Thoracic aorta (tissue), 2 donors: ENCODE measurements around the gene IL17F. TPM values are rescaled to one million over a fixed set of nuclear protein-coding genes. Genes with fewer than 3 reads are reported as not detected.

Experiments used
- ATAC-seq: fragments of 150-250 bp; one replicate; pipeline ENCODE4 v1.8.0; 2017; ENCODE audit warnings: low read depth; ENCODE audit not compliant: insufficient number of reproducible peaks, low FRiP score
- DNase-seq: peaks from one replicate; pipeline ENCODE4 v3.0.0-alpha.2; 2020; ENCODE audit warnings: low spot score
- H3K27ac ChIP-seq, 2 donors: fragments of 200-600 bp; sonication (generic); 1 replicate in 1 of 2; 2 replicates in 1 of 2; pipeline ENCODE4 v1.5.1; 2016; ENCODE audit warnings: mild to moderate bottlenecking in 2 of 2, moderate library complexity in 2 of 2
- H3K27me3 ChIP-seq: fragments of 200-600 bp; sonication (generic); replicated peaks from 2 replicates; pipeline ENCODE4 v1.6.0; 2016; ENCODE audit warnings: mild to moderate bottlenecking; ENCODE audit not compliant: insufficient read depth
- H3K36me3 ChIP-seq: fragments of 200-600 bp; sonication (generic); one replicate; pipeline ENCODE4 v1.5.1; 2016
- H3K4me1 ChIP-seq, 2 donors: fragments of 200-600 bp; sonication (generic); 1 replicate in 1 of 2; 2 replicates in 1 of 2; pipeline versions ENCODE4 v1.5.1 to v1.6.0; 2016; ENCODE audit warnings: low read depth in 2 of 2, mild to moderate bottlenecking in 1 of 2; ENCODE audit not compliant: control insufficient read depth in 1 of 2
- H3K4me3 ChIP-seq: fragments of 200-600 bp; sonication (generic); 2 replicates; pipeline ENCODE4 v1.5.1; 2016; ENCODE audit warnings: mild to moderate bottlenecking
- H3K9me3 ChIP-seq: fragments of 200-600 bp; sonication (generic); 2 replicates; pipeline ENCODE4 v1.5.1; 2016
- CTCF ChIP-seq: fragments of 200-600 bp; sonication (generic); IDR thresholded peaks from one replicate; pipeline ENCODE4 v1.5.1; 2019; ENCODE audit warnings: antibody characterized with exemption
- total RNA-seq, 2 donors: library from RNA; depleted of rRNA; stranded (reverse); fragments of >200 nt; gene quantifications; one replicate each; pipeline versions ENCODE4 v1.1.0 to v1.2.3, GENCODE V29; 2016

IL17F gene
- total RNA-seq, 2 donors from 2014 or later: not detected

GRCh38 chr6:52231406-52232127, 12.7 kb downstream of the IL17F start:
- DNase-seq: no peak
- ATAC-seq: no peak
- H3K27ac ChIP-seq: no peak overlapping the region
- no peaks in the 10 kb centered on the region for H3K4me1 ChIP-seq
- H3K36me3 ChIP-seq: no peaks in the 10 kb centered on the region
- no peaks in the 10 kb centered on the region for H3K9me3 ChIP-seq
- H3K4me3 ChIP-seq: no peak overlapping the region
- no peaks in the 10 kb centered on the region for H3K27me3 ChIP-seq
- no peak for TF ChIP-seq CTCF

GRCh38 chr6:52230685-52231084, 13.6 kb downstream of the IL17F start:
- no peaks in the 10 kb centered on the region for H3K27me3 ChIP-seq
- no peak overlapping the region for H3K4me3 ChIP-seq
- DNase-seq (no peak), ATAC-seq (no peak)
- no peaks in the 10 kb centered on the region for H3K9me3 ChIP-seq
- TF ChIP-seq CTCF: no peak
- H3K27ac ChIP-seq: no peak overlapping the region
- no peaks in the 10 kb centered on the region for H3K4me1 ChIP-seq
- H3K36me3 ChIP-seq: no peaks in the 10 kb centered on the region

- no peaks in the 10 kb centered on the region for H3K9me3 ChIP-seq
- TF ChIP-seq CTCF: no peak
- H3K4me3 ChIP-seq: no peak overlapping the region
- DNase-seq: no peak
- no peaks in the 10 kb centered on the region for H3K27me3 ChIP-seq
- no peak for ATAC-seq
- H3K27ac ChIP-seq: no peak overlapping the region
- H3K36me3 ChIP-seq: no peaks in the 10 kb centered on the region
- H3K4me1 ChIP-seq: no peaks in the 10 kb centered on the region
These were observed 16.8 kb downstream of the IL17F start for GRCh38 chr6:52227495-52227894.

- H3K27ac ChIP-seq: no peak overlapping the region
- H3K27me3 ChIP-seq: no peaks in the 10 kb centered on the region
- ATAC-seq (no peak), DNase-seq (no peak)
- no peak overlapping the region for H3K4me3 ChIP-seq
- H3K36me3 ChIP-seq: no peaks in the 10 kb centered on the region
- no peaks in the 10 kb centered on the region for H3K9me3 ChIP-seq
- TF ChIP-seq CTCF: no peak
- no peaks in the 10 kb centered on the region for H3K4me1 ChIP-seq
These were observed 23.0 kb downstream of the IL17F start for GRCh38 chr6:52221302-52221701.

- Histone ChIP-seq H3K4me3 (no peak overlapping the region), H3K4me1 (no peaks in the 10 kb centered on the region), H3K27me3 (no peaks in the 10 kb centered on the region), H3K9me3 (no peaks in the 10 kb centered on the region), H3K36me3 (no peaks in the 10 kb centered on the region), H3K27ac (no peak overlapping the region)
- DNase-seq (no peak), ATAC-seq (no peak)
- no peak for TF ChIP-seq CTCF
These were observed 26.5 kb downstream of the IL17F start for GRCh38 chr6:52217761-52218160.
